Thyroid gland (tissue), 4 donors: ENCODE results near the gene SPTB.

Experiments
- POLR2A ChIP-seq, 2 donors: fragments of 450-650 bp; IDR thresholded peaks; one replicate each; pipeline ENCODE4 v1.6.1; 2017; ENCODE audit warnings: antibody characterized with exemption in 2 of 2, mild to moderate bottlenecking in 2 of 2, moderate library complexity in 1 of 2
- TF ChIP-seq, protein P1 (sequence below), 6 experiments: fragments of 200-600 bp in 3 of 6; fragments of 450-650 bp in 3 of 6; sonication (generic) in 3 of 6; IDR thresholded peaks; one replicate each; pipeline ENCODE4 v1.5.1; 2016 to 2019; ENCODE audit warnings: antibody characterized with exemption in 6 of 6, mild to moderate bottlenecking in 2 of 6, inconsistent platforms in 1 of 6, moderate library complexity in 1 of 6

DNA sequence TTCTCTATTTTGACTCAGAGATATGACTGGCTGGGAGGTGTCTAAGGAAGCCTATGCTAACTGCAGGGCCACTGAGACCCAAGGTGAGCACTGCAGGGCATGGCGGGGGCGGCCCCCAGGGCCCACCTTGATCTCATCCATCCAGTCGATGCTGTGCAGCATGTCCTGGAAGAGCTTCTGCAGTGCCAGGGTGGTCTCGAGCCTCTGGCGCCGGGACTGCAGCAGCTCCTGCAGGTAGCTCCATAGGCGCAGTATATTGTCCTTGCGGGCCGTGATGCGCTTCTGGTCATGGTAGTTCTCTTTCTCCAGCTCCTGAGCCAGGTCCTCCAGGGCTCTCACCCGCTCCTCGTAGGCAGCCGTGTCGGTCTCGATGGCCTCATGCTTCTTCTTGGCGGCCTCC is 84.5 kb downstream of the SPTB start:
- TF ChIP-seq, protein P1, sequence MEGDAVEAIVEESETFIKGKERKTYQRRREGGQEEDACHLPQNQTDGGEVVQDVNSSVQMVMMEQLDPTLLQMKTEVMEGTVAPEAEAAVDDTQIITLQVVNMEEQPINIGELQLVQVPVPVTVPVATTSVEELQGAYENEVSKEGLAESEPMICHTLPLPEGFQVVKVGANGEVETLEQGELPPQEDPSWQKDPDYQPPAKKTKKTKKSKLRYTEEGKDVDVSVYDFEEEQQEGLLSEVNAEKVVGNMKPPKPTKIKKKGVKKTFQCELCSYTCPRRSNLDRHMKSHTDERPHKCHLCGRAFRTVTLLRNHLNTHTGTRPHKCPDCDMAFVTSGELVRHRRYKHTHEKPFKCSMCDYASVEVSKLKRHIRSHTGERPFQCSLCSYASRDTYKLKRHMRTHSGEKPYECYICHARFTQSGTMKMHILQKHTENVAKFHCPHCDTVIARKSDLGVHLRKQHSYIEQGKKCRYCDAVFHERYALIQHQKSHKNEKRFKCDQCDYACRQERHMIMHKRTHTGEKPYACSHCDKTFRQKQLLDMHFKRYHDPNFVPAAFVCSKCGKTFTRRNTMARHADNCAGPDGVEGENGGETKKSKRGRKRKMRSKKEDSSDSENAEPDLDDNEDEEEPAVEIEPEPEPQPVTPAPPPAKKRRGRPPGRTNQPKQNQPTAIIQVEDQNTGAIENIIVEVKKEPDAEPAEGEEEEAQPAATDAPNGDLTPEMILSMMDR (IDR thresholded peaks at IDR 0.05), result no peak
- no peak for TF ChIP-seq POLR2A (IDR thresholded peaks at IDR 0.05)
